GM12878 (cell line): Measurements from ENCODE around the gene TSPO2. TPM values are rescaled to one million over a fixed set of nuclear protein-coding genes. Genes with fewer than 3 reads are reported as not detected.

Experiments used
- ATF2 ChIP-seq: IDR thresholded peaks from 2 replicates; pipeline ENCODE4 v1.6.1; 2012; ENCODE audit warnings: low read length, inconsistent platforms
- BACH1 ChIP-seq: fragments of 450-650 bp; IDR thresholded peaks from 2 replicates; pipeline ENCODE4 v1.6.1; 2017; ENCODE audit warnings: mild to moderate bottlenecking, borderline replicate concordance
- CBX3 ChIP-seq: fragments of 200-600 bp; sonication (generic); IDR thresholded peaks from 2 replicates; pipeline ENCODE4 v1.6.1; 2016; ENCODE audit warnings: low read depth, borderline replicate concordance
- EGR1 ChIP-seq, 2 experiments: IDR thresholded peaks; 1 replicate in 1 of 2; 2 replicates in 1 of 2; pipeline ENCODE4 v1.6.1; 2011 to 2012; ENCODE audit warnings: low read depth in 2 of 2, low read length in 2 of 2, borderline replicate concordance in 1 of 2, mild to moderate bottlenecking in 1 of 2, moderate library complexity in 1 of 2
- GATAD2B ChIP-seq: fragments of 450-650 bp; conservative IDR thresholded peaks from 2 replicates; pipeline ENCODE4 v1.6.1; 2017; ENCODE audit warnings: low read depth, mild to moderate bottlenecking, moderate library complexity
- IKZF1 ChIP-seq: fragments of 450-650 bp; conservative IDR thresholded peaks from 2 replicates; pipeline ENCODE4 v1.6.1; 2017; ENCODE audit warnings: antibody characterized with exemption, mild to moderate bottlenecking
- JUNB ChIP-seq: IDR thresholded peaks from 2 replicates; pipeline ENCODE4 v1.6.1; 2016; ENCODE audit warnings: antibody characterized with exemption, mild to moderate bottlenecking
- KAT2A ChIP-seq: conservative IDR thresholded peaks from 2 replicates; pipeline ENCODE4 v1.6.1; 2011; ENCODE audit warnings: low read depth, low read length; ENCODE audit not compliant: control insufficient read depth
- MEF2A ChIP-seq: IDR thresholded peaks from 2 replicates; pipeline ENCODE4 v1.6.1; 2011; ENCODE audit warnings: low read depth, mild to moderate bottlenecking, low read length, moderate library complexity; ENCODE audit not compliant: insufficient read depth
- MYC ChIP-seq: IDR thresholded peaks from 2 replicates; pipeline ENCODE4 v1.6.1; 2011; ENCODE audit warnings: mild to moderate bottlenecking, low read length, moderate library complexity, inconsistent platforms; ENCODE audit not compliant: insufficient read depth, insufficient replicate concordance, insufficient read length, severe bottlenecking
- NFYB ChIP-seq: IDR thresholded peaks from 2 replicates; pipeline ENCODE4 v1.6.1; 2011; ENCODE audit warnings: low read depth, mild to moderate bottlenecking, low read length, improper control_type of control experiment, moderate library complexity; ENCODE audit not compliant: insufficient read depth
- NRF1 ChIP-seq: conservative IDR thresholded peaks from 2 replicates; pipeline ENCODE4 v1.6.1; 2011; ENCODE audit warnings: mild to moderate bottlenecking, low read depth, low read length, improper control_type of control experiment
- PAX8 ChIP-seq: fragments of 450-650 bp; IDR thresholded peaks from 2 replicates; pipeline ENCODE4 v1.6.1; 2017; ENCODE audit warnings: mild to moderate bottlenecking, moderate library complexity
- PML ChIP-seq: IDR thresholded peaks from 2 replicates; pipeline ENCODE4 v1.6.1; 2012; ENCODE audit warnings: low read length, inconsistent platforms
- SMAD1 ChIP-seq: fragments of 450-650 bp; IDR thresholded peaks from 2 replicates; pipeline ENCODE4 v1.6.1; 2018; ENCODE audit warnings: mild to moderate bottlenecking, low read depth; ENCODE audit not compliant: partially characterized antibody
- SREBF1 ChIP-seq: IDR thresholded peaks from 2 replicates; pipeline ENCODE4 v1.6.1; 2012; ENCODE audit warnings: mild to moderate bottlenecking, low read length
- TARDBP ChIP-seq: IDR thresholded peaks from 2 replicates; pipeline ENCODE4 v1.6.1; 2016; ENCODE audit warnings: borderline replicate concordance
- USF2 ChIP-seq: IDR thresholded peaks from 2 replicates; pipeline ENCODE4 v1.6.1; 2011; ENCODE audit warnings: low read depth, low read length, improper control_type of control experiment, borderline replicate concordance
- YY1 ChIP-seq: IDR thresholded peaks from 2 replicates; pipeline ENCODE4 v1.6.1; 2011; ENCODE audit warnings: low read depth, mild to moderate bottlenecking, low read length
- ZBTB4 ChIP-seq: fragments of 450-650 bp; formaldehyde crosslinking; IDR thresholded peaks from 2 replicates; pipeline ENCODE4 v1.4.0; 2022; ENCODE audit warnings: mild to moderate bottlenecking, moderate library complexity
- ZNF622 ChIP-seq: fragments of 450-650 bp; IDR thresholded peaks from 2 replicates; pipeline ENCODE4 v1.6.1; 2017; ENCODE audit warnings: mild to moderate bottlenecking, inconsistent platforms
- polyA plus RNA-seq, 11 experiments: library from polyadenylated mRNA; depleted of rRNA in 4 of 11; unstranded in 6 of 11; stranded (reverse) in 5 of 11; fragments of >200 nt; fragmentation: Nextera tagmentation in 4 of 11; fragmentation: Illumina TruSeq in 1 of 11; extraction: Ambion mirVana in 4 of 11; extraction: Trizol in 1 of 11; gene quantifications; 1 replicate in 1 of 11; 2 replicates in 10 of 11; pipeline versions ENCODE4 v1.2.1 to v1.2.3, GENCODE V29; 2011 to 2016; ENCODE audit warnings: inconsistent platforms in 2 of 11, missing spikeins in 2 of 11, low read depth in 1 of 11
- total RNA-seq, 4 experiments: library from RNA; depleted of rRNA in 3 of 4; stranded (reverse); fragments of >200 nt in 3 of 4; fragmentation: Illumina TruSeq in 1 of 4; extraction: Trizol in 1 of 4; gene quantifications; 2 replicates each; pipeline versions ENCODE4 v1.2.1 to v1.2.3, GENCODE V29; 2013 to 2021
- TF ChIP-seq, protein P1 (sequence below): fragments of 450-650 bp; IDR thresholded peaks from 2 replicates; pipeline ENCODE4 v1.6.1; 2017; ENCODE audit warnings: low read depth, mild to moderate bottlenecking, moderate library complexity

The TSPO2 gene
- total and polyA plus RNA-seq, 10 of the 15 experiments (the other 5 are each of a cell fraction or from before 2014, with no cell fraction given): not detected

- peak in 1 of 2 experiments; percentile 94; a peak in 2 of 3 replicates for TF ChIP-seq EGR1 (IDR thresholded peaks at IDR 0.05; ENCODE audit: borderline replicate concordance in 1 of 2, low read depth in 2 of 2, low read length in 2 of 2)
- no peak for TF ChIP-seq USF2
- TF ChIP-seq ZBTB4 (CRISPR knock-in tag): no peak
- TF ChIP-seq KAT2A: no peak
- TF ChIP-seq YY1: peak; percentile 45
- TF ChIP-seq BACH1: peak; percentile 68
- TF ChIP-seq NFYB: no peak
- peak; percentile 83; the same call in 1 of the 2 replicates for TF ChIP-seq PML
- no peak for TF ChIP-seq NRF1
- TF ChIP-seq GATAD2B: peak; percentile 95
- no peak for TF ChIP-seq TARDBP
- no peak for TF ChIP-seq MEF2A
- peak; percentile 64 for TF ChIP-seq SMAD1
- no peak for TF ChIP-seq PAX8
- TF ChIP-seq JUNB: no peak
- TF ChIP-seq MYC: peak; percentile 33
- TF ChIP-seq ATF2: no peak
- TF ChIP-seq, protein P1, sequence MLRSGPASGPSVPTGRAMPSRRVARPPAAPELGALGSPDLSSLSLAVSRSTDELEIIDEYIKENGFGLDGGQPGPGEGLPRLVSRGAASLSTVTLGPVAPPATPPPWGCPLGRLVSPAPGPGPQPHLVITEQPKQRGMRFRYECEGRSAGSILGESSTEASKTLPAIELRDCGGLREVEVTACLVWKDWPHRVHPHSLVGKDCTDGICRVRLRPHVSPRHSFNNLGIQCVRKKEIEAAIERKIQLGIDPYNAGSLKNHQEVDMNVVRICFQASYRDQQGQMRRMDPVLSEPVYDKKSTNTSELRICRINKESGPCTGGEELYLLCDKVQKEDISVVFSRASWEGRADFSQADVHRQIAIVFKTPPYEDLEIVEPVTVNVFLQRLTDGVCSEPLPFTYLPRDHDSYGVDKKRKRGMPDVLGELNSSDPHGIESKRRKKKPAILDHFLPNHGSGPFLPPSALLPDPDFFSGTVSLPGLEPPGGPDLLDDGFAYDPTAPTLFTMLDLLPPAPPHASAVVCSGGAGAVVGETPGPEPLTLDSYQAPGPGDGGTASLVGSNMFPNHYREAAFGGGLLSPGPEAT: no peak
- TF ChIP-seq IKZF1: no peak
- TF ChIP-seq SREBF1: no peak
- TF ChIP-seq CBX3: no peak
- no peak for TF ChIP-seq ZNF622
These were observed 31.1 kb downstream of the TSPO2 start (continued) for GRCh38 chr6:41073203-41073967.
